ENCODE data around the gene CACNA1B.
"Not testable (repeated sequence)": the region's sequence is repeated elsewhere in the genome, so short reads cannot be mapped to it uniquely, and the experiment has no call there.

CACNA1B gene

GRCh38 chr9:137877506-137878122 is at the start of gene CACNA1B:
TSS of gene CACNA1B (plus strand) at chr9:137877782. CDS start at chr9:137877934, 152 bp downstream.
- not testable (repeated sequence) for DNase-seq

- no peak for DNase-seq
Observed at GRCh38 chr9:137827908-137828526, 49.6 kb upstream of the CACNA1B start.

DNA sequence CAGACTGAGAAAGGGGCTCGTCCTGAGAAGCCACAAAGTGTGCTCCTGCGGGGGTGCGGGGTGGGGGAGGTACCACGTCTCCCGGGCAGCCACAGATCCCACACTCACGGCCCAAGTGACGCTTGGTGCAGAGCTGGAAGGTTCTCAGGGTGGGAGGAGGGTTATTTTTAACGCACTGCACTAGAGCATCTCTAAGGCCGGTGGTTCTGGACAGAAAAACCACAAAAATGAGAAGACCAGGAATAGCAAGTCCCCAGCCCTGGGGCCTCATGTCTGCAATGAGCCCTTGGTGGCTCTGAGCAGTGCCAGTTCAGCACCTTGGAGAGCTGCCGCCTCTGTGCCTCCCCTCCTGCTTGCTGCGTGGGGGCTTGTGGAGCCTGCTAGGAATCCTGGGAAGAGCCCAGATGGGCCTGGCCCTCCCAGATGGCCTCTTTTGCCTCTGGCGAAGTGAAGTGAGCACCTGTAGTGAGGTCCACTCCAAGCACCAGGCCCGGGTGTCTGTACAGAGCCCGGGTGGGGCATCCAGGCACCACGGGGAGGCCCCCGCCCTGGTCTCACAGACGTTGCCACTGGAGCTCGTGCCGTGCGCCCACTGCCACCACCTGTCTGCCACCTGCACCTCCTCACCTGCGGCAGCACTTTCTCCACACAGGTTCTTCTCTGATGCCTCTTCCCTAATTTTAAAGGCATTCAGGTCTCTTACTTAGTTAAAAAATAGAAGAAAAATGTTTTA is 48.9 kb upstream of the CACNA1B start:
- DNase-seq, result no peak

DNA sequence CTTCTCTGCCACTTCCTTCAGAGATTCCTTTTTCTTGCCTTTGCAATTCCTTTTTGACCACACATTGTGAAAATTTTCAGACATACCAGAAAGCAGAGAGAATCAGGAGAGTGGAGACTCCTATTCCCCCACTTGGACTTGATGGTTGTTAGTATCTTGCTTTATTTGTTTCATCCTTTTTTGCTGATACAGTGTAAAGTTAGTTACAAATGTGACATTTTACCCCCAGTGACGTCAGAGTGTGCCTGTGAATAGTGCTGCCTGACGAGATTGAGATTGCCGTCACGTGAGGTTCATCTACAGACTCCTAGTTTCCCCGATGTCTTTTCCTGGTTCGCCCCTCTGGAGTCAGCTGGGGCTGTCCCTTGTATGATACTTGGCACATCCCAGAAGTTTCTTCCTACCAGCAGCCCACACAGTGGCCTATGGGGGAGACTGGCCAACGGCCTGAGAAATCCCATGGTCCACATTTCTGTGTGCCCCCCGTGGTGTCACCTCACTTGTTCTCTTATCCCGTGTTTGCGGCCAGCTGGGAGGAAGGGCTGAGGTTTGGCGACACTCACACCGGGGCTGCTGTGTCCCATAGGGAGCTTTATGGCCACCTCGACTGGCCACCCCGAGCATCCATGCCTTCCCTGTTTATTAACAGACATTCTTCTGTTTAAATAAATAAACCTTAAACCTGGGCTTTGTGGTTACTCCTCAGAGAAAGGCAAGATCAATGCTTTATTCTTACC is 48.2 kb upstream of the CACNA1B start:
- DNase-seq, result no peak

DNA sequence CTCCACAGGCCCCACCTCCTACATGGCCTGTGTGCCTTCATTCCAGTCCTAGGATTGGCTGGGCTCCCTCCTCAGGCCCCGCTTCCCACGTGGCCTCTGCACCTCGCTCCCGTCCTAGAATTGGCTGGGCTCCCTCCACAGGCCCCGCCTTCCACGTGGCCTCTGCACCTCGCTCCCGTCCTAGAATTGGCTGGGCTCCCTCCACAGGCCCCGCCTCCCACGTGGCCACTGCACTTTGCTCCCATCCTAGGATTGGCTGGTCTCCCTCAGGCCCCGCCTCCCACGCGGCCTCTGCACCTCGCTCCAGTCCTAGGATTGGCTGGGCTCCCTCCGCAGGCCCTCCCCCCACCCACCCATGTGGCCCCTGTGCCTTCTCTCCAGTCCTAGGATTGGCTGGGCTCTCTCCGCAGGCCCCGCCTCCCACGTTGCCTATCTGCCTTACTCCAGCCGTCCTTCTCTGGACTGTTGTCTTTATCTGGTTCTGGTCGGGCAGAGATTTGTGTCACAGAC is 45.3 kb upstream of the CACNA1B start:
- DNase-seq, result no peak

- DNase-seq, result no peak
Observed at GRCh38 chr9:137832830-137833590, 44.6 kb upstream of the CACNA1B start.

GRCh38 chr9:137833721-137834613 is 43.6 kb upstream of the CACNA1B start:
- DNase-seq, result no peak

DNA sequence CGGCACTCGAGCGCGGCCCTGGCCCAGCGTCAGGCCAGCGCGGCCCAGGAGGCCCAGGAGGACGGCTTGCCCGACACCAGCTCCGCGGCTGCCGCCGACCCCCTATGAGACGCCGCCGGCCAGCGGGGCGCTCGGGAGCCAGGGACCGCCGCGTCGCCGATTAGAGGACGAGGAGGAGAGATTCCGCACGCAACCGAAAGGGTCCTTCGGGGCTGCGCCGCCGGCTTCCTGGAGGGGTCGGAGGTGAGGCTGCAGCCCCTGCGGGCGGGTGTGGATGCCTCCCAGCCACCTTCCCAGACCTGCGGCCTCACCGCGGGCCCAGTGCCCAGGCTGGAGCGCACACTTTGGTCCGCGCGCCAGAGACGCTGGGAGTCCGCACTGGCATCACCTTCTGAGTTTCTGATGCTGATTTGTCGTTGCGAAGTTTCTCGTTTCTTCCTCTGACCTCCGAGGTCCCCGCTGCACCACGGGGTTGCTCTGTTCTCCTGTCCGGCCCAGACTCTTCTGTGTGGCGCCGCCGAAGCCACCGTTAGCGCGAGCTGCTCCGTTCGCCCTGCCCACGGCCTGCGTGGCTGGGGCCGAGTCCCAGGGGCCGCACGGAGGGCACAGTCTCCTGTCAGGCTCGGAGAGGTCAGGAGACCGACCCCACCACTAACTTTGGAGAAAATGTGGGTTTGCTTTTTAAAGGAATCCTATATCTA is 42.6 kb upstream of the CACNA1B start:
- no peak for DNase-seq

DNA sequence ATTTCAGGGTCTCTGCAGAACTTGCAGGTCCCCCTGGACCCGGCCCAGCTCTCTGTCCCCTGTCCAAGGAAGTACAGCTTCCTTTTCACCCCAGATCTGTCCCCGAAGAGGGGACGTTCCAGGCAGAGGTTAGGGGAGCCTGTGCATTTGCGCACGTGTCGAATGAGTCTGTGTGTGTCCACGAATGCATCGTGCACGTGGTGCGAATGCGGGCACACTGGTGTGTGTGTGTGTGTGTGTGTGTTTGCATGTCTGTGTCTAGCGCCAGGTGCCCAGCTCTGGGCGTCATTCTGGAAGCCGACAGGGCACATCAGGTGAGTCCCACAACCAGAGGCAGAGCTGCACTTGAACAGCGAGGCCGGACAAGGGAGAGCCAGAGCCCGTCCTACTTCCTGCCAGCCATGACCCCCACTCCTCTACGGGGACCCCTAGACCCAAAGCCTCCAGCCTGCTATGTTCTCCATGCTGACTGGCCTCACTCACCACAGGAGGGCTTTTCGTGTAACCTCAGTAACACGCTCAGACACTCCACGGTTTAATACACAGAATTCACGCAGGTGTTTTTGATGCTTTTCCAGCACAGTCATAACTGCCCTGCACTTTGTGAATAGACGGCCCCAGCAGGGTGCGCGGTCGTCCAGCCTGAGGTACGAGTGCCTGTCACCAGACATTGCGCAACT is 41.3 kb upstream of the CACNA1B start:
- DNase-seq, result no peak

- DNase-seq, result no peak
Observed at GRCh38 chr9:137836831-137837241, 40.7 kb upstream of the CACNA1B start.

DNA sequence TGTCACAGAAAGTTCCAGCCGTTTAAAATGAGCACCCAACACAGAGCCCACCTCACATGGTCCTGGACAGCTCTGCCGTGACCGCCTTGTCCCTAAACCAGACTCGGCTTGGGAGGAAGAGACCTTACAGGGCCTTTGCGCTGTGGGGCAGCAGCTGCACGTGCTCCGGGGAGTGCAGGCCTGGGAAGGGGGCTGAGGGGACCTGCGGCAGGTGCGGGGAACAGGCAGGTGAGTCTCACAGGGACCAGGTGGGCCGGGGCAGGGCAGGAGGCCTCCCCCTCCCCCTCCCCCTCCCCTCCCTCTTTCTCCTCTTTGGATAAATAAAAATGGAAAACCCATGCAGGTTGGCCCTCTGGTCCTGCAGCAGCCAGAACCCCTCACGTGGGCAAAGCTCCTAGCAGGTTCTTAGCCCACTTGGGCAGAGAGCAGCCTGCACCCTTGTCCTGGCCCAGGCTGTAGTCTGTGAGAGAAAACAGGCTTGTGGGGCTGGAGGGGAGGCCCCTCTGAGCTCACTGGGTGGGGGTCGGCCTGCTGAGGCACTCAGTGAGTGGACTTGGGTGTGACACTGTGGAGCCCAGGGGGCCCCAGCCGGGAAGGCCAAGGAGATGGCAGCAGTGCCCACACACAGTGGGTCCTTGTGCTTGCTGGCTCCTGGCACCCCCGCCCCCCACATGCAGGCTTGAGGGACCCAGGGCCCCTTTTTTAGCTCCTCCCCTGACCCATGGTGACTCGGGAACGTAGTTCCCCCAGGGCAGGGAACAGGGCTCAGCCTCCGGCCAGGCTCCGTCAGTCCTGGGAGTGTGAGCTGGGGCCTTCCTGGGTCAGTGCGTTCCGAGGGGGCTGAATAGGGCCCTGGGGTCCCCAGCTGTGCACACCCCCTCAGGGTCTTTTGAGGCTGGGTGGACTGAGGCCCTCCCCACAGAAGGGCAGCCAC is 40.0 kb upstream of the CACNA1B start:
- no peak for DNase-seq

DNA sequence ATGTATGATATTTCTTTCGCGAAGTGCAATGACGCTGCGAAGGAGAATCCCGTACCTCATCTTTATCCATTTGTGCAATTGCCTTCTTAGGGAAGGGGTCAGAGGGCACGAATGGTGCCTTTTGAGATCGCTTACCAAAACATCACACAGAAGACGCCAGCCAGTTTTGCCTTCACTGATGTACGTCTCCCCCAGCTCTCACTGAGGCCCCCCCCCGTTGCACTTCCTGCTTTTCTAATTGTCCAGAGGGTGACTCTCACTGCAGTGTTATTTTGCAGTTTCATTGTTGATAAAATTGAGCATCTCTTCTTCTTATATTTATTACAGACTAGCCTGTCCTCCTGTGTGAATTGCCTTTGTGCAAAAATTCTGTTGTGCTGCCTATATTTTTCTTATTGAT is 39.0 kb upstream of the CACNA1B start:
- DNase-seq, result no peak

DNA sequence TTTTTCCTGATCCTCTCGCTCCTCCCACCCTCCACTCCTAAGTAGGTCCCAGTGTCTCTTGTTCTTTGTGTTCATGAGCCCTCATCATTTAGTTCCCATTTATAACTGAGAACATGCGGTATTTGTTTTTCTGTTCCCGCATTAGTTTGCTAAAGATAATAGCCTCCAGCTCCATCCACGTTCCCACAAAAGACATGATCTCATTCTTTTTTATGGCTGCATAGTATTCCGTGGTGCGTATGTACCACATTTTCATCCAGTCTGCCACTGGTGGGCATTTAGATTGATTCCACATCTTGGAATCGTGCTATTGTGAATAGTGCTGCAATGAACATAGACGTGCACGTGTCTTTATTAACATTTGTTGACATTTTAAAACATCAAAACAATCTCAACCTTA is 34.2 kb upstream of the CACNA1B start:
- DNase-seq, result no peak

DNA sequence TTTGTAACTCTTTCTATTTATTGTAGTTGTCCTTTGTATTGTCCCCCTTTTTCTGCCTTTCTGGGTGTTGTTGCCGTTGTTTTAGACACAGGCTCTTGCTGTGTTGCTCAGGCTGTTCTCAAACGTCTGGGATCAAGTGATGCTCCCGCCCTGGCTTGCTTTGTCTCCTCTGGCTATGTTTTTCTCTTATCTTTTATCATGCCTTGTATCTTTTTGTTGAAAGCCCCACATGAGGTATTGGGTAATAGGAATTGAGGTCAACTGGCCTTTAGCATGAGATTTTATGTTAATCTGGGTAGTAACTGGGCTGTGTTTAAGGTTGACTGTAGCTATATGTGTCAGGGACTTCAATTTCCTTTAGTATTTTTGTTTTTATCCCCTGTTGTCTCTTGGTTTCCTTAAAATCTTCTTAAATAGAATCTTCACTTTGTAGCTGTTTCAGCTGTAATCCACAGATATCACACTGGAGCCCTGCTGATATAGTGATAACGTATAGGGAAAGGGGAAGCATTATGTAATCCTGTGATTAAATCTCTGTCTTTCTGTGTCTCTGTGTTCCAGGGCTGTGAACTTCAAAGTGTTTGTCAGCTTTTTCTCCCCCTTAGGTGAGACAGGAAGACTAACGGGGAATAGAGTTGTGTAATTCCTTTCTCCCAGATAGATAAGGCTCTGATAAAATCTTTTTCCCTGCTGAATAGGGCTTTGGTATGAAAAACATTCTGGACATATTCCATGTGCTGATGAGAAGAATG is 25.9 kb upstream of the CACNA1B start:
- DNase-seq, result no peak

DNA sequence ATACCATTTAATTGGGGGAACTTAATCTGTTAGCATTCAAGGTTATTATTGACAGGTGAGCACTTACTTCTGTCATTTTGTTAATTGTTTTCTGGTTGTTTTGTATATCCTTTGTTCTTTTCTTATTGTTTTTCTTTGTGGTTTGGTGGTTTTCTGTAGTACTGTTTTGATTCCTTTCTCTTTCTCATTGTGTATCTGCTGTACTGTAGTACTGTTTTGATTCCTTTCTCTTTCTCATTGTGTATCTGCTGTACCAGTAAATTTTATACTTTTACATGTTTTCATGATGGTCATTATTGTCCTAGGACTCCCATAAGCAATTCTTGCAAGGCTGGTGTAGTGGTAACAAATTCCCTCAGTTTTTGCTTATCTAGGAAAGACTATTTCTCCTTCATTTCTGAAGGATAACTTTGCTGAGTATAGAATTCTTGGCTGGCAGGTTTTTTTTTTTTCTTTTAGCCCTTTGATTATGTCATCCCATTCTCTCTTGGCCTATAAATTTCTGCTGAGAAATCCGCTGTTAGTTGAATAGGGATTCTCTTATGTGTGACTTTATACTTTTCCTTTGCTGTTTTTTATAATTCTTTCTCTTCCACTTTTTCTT is 24.1 kb upstream of the CACNA1B start:
- no peak for DNase-seq

GRCh38 chr9:137860361-137860760 is 17.2 kb upstream of the CACNA1B start:
- no peak for DNase-seq

DNA sequence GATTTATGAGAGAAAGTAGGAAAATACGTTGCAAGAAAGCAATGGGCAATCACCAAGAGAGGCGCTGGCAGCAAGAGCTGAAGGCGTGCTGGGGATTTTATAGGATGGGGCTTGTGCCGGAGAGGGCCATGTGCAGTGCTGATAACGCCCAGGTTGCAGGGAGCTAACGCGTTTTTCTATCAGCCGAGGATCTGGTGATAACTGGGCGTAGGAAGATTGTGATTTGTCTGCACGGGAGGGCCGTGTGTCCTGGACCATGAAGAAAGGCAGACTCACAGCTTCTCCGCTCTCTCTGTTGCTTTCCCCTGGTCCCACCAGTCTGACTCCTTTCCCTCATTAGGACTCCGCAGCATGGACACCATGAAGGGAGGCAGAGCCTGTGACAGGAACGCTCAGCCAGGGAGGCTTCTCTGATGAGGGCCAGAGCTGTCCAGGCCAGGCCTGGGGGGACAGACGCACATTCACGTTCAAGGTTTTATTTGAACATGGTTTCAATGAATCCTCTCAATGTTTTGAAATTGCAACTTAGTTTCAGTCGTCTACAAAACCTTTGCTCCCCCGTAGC is 11.9 kb upstream of the CACNA1B start:
- DNase-seq, result no peak

All from hippocampal formation (tissue), 2 donors.